Neural cell (in vitro differentiated cells): Measurements from ENCODE around the gene GLA. TPM values are rescaled to one million over a fixed set of nuclear protein-coding genes. Genes with fewer than 3 reads are reported as not detected.

Experiments used
- H2AFZ ChIP-seq: fragments of 200-600, 300-800 bp; sonication (generic), shearing (Covaris generic); 2 replicates; pipeline ENCODE4 v1.6.0; 2014; ENCODE audit warnings: low read depth, mild to moderate bottlenecking, antibody characterized with exemption, low read length, moderate library complexity
- H3F3A ChIP-seq: fragments of 200-600 bp; shearing (Covaris generic); 2 replicates; pipeline ENCODE4 v1.6.1; 2016; ENCODE audit warnings: mild to moderate bottlenecking, moderate library complexity, mixed read lengths, antibody characterized with exemption, low read length; ENCODE audit not compliant: insufficient read depth, poor library complexity, severe bottlenecking
- H3K27ac ChIP-seq: fragments of 200-600, 300-800 bp; sonication (generic), shearing (Covaris generic); 2 replicates; pipeline ENCODE4 v1.5.1; 2014; ENCODE audit warnings: mild to moderate bottlenecking, low read length, moderate library complexity
- H3K27me3 ChIP-seq: fragments of 300-800, 200-600 bp; sonication (generic), shearing (Covaris generic); 2 replicates; pipeline ENCODE4 v1.6.0; 2014; ENCODE audit warnings: mild to moderate bottlenecking, low read depth, low read length, moderate library complexity; ENCODE audit not compliant: insufficient read depth
- H3K36me3 ChIP-seq: fragments of 300-800, 200-600 bp; sonication (generic), shearing (Covaris generic); 2 replicates; pipeline ENCODE4 v1.5.1; 2014; ENCODE audit warnings: mild to moderate bottlenecking, antibody characterized with exemption, low read length, moderate library complexity; ENCODE audit not compliant: insufficient read depth
- H3K4me2 ChIP-seq: fragments of 300-800, 200-600 bp; sonication (generic), shearing (Covaris generic); 2 replicates; pipeline ENCODE4 v1.6.0; 2014; ENCODE audit warnings: mild to moderate bottlenecking, low read length
- H3K4me3 ChIP-seq: fragments of 300-800, 200-600 bp; sonication (generic), shearing (Covaris generic); 2 replicates; pipeline ENCODE4 v1.5.1; 2014; ENCODE audit warnings: mild to moderate bottlenecking, low read length, moderate library complexity
- H3K79me2 ChIP-seq: fragments of 200-600 bp; shearing (Covaris generic); replicated peaks from 2 replicates; pipeline ENCODE4 v1.6.0; 2014; ENCODE audit warnings: mild to moderate bottlenecking, low read length, moderate library complexity; ENCODE audit not compliant: insufficient read depth
- H3K9ac ChIP-seq: fragments of 300-800, 200-600 bp; sonication (generic), shearing (Covaris generic); 2 replicates; pipeline ENCODE4 v1.6.1; 2016; ENCODE audit warnings: mild to moderate bottlenecking, low read length, mixed read lengths
- H3K9me2 ChIP-seq: fragments of 200-600 bp; shearing (Covaris generic); 2 replicates; pipeline ENCODE4 v1.6.1; 2016; ENCODE audit warnings: mild to moderate bottlenecking, low read length, mixed read lengths; ENCODE audit not compliant: insufficient read depth
- H3K9me3 ChIP-seq: fragments of 200-600, 300-800 bp; sonication (generic), shearing (Covaris generic); 2 replicates; pipeline ENCODE4 v1.6.1; 2016; ENCODE audit warnings: mild to moderate bottlenecking, mixed run types, low read length, moderate library complexity, mixed read lengths
- H4K20me1 ChIP-seq: fragments of 200-600 bp; shearing (Covaris generic); 2 replicates; pipeline ENCODE4 v1.6.1; 2016; ENCODE audit warnings: mild to moderate bottlenecking, mixed run types; ENCODE audit not compliant: insufficient read depth
- EP300 ChIP-seq: fragments of 450-650 bp; conservative IDR thresholded peaks from 2 replicates; pipeline ENCODE4 v1.6.1; 2014; ENCODE audit warnings: antibody characterized with exemption, mild to moderate bottlenecking, moderate library complexity; ENCODE audit not compliant: poor library complexity, severe bottlenecking
- EZH2 ChIP-seq: fragments of 200-600, 300-800 bp; shearing (Covaris generic), sonication (generic); IDR thresholded peaks from 2 replicates; pipeline ENCODE4 v1.6.1; 2014; ENCODE audit warnings: antibody characterized with exemption, low read length, borderline replicate concordance, mild to moderate bottlenecking; ENCODE audit not compliant: insufficient read depth, poor library complexity, severe bottlenecking
- MXI1 ChIP-seq: fragments of 450-650 bp; conservative IDR thresholded peaks from 2 replicates; pipeline ENCODE4 v1.6.1; 2014; ENCODE audit warnings: antibody characterized with exemption, mild to moderate bottlenecking; ENCODE audit not compliant: poor library complexity, severe bottlenecking
- POLR2AphosphoS5 ChIP-seq: IDR thresholded peaks from 2 replicates; pipeline ENCODE4 v1.6.1; 2012
- RAD21 ChIP-seq: fragments of 450-650 bp; conservative IDR thresholded peaks from 2 replicates; pipeline ENCODE4 v1.6.1; 2014; ENCODE audit warnings: antibody characterized with exemption, mild to moderate bottlenecking, moderate library complexity
- SMC3 ChIP-seq: fragments of 450-650 bp; conservative IDR thresholded peaks from 2 replicates; pipeline ENCODE4 v1.6.1; 2014; ENCODE audit warnings: antibody characterized with exemption, mild to moderate bottlenecking, moderate library complexity; ENCODE audit not compliant: poor library complexity
- TAF1 ChIP-seq: IDR thresholded peaks from 2 replicates; pipeline ENCODE4 v1.6.1; 2012; ENCODE audit warnings: low read depth
- polyA plus RNA-seq: library from polyadenylated mRNA; depleted of rRNA; stranded (reverse); fragments of >200 nt; gene quantifications from 2 replicates; pipeline ENCODE4 v1.2.3, GENCODE V29; 2014
- TF ChIP-seq, protein P1 (sequence below): fragments of 450-650 bp; IDR thresholded peaks from 2 replicates; pipeline ENCODE4 v1.5.1; 2014; ENCODE audit warnings: antibody characterized with exemption, mild to moderate bottlenecking, moderate library complexity; ENCODE audit not compliant: poor library complexity, severe bottlenecking
- TF ChIP-seq, protein P2 (sequence below): IDR thresholded peaks from 2 replicates; pipeline ENCODE4 v1.6.1; 2012; ENCODE audit warnings: borderline replicate concordance

Gene GLA
- polyA plus RNA-seq, 1 donor from 2014 or later, result 39.0 TPM

DNA sequence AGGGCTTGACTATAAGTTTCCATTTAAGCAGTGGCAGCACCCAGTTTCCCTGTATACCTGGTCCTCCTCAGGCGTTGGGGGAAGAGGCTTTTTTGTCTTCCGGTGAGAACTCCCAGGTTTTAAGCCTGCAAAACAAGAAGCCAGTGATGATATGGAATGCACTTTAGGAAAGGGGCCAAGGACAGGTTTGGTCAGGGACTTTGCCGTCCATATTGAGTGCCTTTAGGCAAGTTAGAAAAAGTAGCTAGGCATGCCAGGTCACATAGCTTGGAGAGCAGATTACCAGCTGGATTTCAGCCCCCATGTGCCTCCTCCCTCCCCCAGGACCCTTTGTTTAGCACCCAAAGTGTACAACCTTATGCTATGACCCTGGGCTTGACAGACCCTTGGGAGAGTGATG, 45.6 kb downstream of the GLA start:
- Histone ChIP-seq H3K36me3 (no peaks in the 10 kb centered on the region), H3K9me3 (no peaks in the 10 kb centered on the region), H3K27ac (no peak overlapping the region), H3K27me3 (no peaks in the 10 kb centered on the region), H4K20me1 (no peaks in the 10 kb centered on the region), H3K9ac (no peak overlapping the region), H3F3A (no peaks in the 10 kb centered on the region), H3K9me2 (no peaks in the 10 kb centered on the region), H3K79me2 (no peaks in the 10 kb centered on the region), H2AFZ (no peak overlapping the region), H3K4me2 (no peak overlapping the region), H3K4me3 (no peak overlapping the region)
- TF ChIP-seq EZH2, result no peak
- TF ChIP-seq MXI1, result no peak
- TF ChIP-seq, protein P1, sequence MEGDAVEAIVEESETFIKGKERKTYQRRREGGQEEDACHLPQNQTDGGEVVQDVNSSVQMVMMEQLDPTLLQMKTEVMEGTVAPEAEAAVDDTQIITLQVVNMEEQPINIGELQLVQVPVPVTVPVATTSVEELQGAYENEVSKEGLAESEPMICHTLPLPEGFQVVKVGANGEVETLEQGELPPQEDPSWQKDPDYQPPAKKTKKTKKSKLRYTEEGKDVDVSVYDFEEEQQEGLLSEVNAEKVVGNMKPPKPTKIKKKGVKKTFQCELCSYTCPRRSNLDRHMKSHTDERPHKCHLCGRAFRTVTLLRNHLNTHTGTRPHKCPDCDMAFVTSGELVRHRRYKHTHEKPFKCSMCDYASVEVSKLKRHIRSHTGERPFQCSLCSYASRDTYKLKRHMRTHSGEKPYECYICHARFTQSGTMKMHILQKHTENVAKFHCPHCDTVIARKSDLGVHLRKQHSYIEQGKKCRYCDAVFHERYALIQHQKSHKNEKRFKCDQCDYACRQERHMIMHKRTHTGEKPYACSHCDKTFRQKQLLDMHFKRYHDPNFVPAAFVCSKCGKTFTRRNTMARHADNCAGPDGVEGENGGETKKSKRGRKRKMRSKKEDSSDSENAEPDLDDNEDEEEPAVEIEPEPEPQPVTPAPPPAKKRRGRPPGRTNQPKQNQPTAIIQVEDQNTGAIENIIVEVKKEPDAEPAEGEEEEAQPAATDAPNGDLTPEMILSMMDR, result no peak
- TF ChIP-seq POLR2AphosphoS5, result no peak
- TF ChIP-seq, protein P2, sequence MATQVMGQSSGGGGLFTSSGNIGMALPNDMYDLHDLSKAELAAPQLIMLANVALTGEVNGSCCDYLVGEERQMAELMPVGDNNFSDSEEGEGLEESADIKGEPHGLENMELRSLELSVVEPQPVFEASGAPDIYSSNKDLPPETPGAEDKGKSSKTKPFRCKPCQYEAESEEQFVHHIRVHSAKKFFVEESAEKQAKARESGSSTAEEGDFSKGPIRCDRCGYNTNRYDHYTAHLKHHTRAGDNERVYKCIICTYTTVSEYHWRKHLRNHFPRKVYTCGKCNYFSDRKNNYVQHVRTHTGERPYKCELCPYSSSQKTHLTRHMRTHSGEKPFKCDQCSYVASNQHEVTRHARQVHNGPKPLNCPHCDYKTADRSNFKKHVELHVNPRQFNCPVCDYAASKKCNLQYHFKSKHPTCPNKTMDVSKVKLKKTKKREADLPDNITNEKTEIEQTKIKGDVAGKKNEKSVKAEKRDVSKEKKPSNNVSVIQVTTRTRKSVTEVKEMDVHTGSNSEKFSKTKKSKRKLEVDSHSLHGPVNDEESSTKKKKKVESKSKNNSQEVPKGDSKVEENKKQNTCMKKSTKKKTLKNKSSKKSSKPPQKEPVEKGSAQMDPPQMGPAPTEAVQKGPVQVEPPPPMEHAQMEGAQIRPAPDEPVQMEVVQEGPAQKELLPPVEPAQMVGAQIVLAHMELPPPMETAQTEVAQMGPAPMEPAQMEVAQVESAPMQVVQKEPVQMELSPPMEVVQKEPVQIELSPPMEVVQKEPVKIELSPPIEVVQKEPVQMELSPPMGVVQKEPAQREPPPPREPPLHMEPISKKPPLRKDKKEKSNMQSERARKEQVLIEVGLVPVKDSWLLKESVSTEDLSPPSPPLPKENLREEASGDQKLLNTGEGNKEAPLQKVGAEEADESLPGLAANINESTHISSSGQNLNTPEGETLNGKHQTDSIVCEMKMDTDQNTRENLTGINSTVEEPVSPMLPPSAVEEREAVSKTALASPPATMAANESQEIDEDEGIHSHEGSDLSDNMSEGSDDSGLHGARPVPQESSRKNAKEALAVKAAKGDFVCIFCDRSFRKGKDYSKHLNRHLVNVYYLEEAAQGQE, result no peak
- TF ChIP-seq RAD21, result no peak

DNA sequence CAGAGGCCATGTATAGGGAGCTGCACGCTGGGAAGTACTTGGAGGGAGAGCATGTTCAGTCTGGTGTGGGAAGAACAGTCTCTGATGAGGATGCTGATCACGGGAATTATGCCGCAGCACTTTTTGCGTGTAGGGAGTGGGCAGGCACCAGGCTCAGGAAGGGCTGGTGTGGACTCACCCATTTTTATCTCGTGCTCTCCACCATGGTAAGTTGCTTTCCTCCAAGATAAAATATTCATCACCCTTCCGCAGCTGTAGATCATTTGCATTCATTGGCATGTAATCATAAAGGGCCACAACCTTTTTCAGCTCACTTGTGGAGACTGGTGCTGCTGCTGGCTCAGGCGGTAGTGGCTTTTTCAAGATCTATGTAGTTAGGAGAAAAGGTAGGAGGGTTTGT, 47.3 kb downstream of the GLA start:
- Histone ChIP-seq H3K4me3 (no peak overlapping the region), H4K20me1 (no peaks in the 10 kb centered on the region), H3K27me3 (no peaks in the 10 kb centered on the region), H3K79me2 (no peaks in the 10 kb centered on the region), H3K36me3 (no peaks in the 10 kb centered on the region), H3K27ac (no peak overlapping the region), H3K4me2 (no peak overlapping the region), H3F3A (no peaks in the 10 kb centered on the region), H3K9ac (no peak overlapping the region), H2AFZ (no peak overlapping the region), H3K9me3 (no peaks in the 10 kb centered on the region), H3K9me2 (no peaks in the 10 kb centered on the region)
- TF ChIP-seq MXI1 (no peak), EP300 (no peak), RAD21 (no peak), SMC3 (no peak)

DNA sequence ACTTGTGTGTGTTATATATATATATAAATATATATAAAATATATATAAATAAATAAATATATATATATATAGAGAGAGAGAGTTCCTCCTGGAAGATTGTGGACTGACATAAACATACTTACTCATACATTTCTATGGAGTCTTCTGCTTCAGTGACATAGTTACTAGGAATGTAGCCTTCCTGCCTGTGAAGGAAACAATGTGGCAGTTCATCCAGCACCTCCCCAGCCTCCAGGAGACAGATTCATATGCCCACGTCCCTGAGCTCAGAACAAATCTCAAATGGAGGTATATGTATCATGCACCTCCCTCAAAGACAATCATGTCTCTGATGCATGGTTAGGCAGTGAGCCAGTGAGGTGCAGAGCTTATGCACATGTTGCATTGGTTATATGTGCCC, 47.8 kb downstream of the GLA start:
- no peaks in the 10 kb centered on the region for H4K20me1 ChIP-seq
- no peaks in the 10 kb centered on the region for H3K36me3 ChIP-seq
- no peak overlapping the region for H3K4me3 ChIP-seq
- H3K4me2 ChIP-seq, result no peak overlapping the region
- no peaks in the 10 kb centered on the region for H3K79me2 ChIP-seq
- no peak overlapping the region for H3K27ac ChIP-seq
- H3F3A ChIP-seq, result no peaks in the 10 kb centered on the region
- no peaks in the 10 kb centered on the region for H3K9me3 ChIP-seq
- TF ChIP-seq TAF1, result no peak
- TF ChIP-seq POLR2AphosphoS5, result no peak
- TF ChIP-seq MXI1, result no peak
- TF ChIP-seq, protein P1, result no peak
- TF ChIP-seq SMC3, result no peak
- TF ChIP-seq RAD21, result no peak
- TF ChIP-seq, protein P2, result no peak
- TF ChIP-seq EZH2, result no peak
- H3K9ac ChIP-seq, result no peak overlapping the region
- no peaks in the 10 kb centered on the region for H3K27me3 ChIP-seq
- H3K9me2 ChIP-seq, result no peaks in the 10 kb centered on the region
- H2AFZ ChIP-seq, result no peak overlapping the region
